Skeletal muscle satellite cell (primary cell): ENCODE results near the gene MRTFB.
A peak's percentile ranks its signal among the peaks of the same experiment; 100 is the strongest.

Experiments
- H3K27me3 ChIP-seq: 2 replicates; pipeline ENCODE4 v1.7.0; 2013; ENCODE audit warnings: low read length; ENCODE audit not compliant: control insufficient read depth, insufficient read depth
- H3K36me3 ChIP-seq: 2 replicates; pipeline ENCODE4 v1.7.0; 2013; ENCODE audit warnings: mild to moderate bottlenecking, control low read depth, low read length; ENCODE audit not compliant: insufficient read depth
- H3K4me1 ChIP-seq: 2 replicates; pipeline ENCODE4 v1.7.0; 2013; ENCODE audit warnings: low read length; ENCODE audit not compliant: control insufficient read depth, insufficient read depth
- H3K4me2 ChIP-seq: 2 replicates; pipeline ENCODE4 v1.7.0; 2013; ENCODE audit warnings: mild to moderate bottlenecking, low read length
- H3K4me3 ChIP-seq: 2 replicates; pipeline ENCODE4 v1.7.0; 2013; ENCODE audit warnings: low read length
- H3K9ac ChIP-seq: 2 replicates; pipeline ENCODE4 v1.7.0; 2013; ENCODE audit warnings: mild to moderate bottlenecking, low read depth, low read length, moderate library complexity
- H3K9me3 ChIP-seq: replicated peaks from 2 replicates; pipeline ENCODE4 v1.7.0; 2013; ENCODE audit warnings: mild to moderate bottlenecking, control low read depth, low read length

MRTFB gene

GRCh38 chr16:14089283-14089823 lies 18.2 kb downstream of the MRTFB start:
- no peak overlapping the region for H3K9ac ChIP-seq
- no peak overlapping the region for H3K4me2 ChIP-seq
- H3K4me1 ChIP-seq, result no peaks in the 10 kb centered on the region
- H3K4me3 ChIP-seq, result no peak overlapping the region
- no peaks in the 10 kb centered on the region for H3K9me3 ChIP-seq
- no peaks in the 10 kb centered on the region for H3K27me3 ChIP-seq
- H3K36me3 ChIP-seq, result no peaks in the 10 kb centered on the region

- Histone ChIP-seq H3K9me3 (no peaks in the 10 kb centered on the region), H3K4me3 (no peak overlapping the region), H3K4me1 (no peaks in the 10 kb centered on the region), H3K36me3 (no peaks in the 10 kb centered on the region), H3K9ac (no peak overlapping the region), H3K4me2 (no peak overlapping the region), H3K27me3 (no peaks in the 10 kb centered on the region)
Measured at GRCh38 chr16:14092561-14092960, 21.4 kb downstream of the MRTFB start.

GRCh38 chr16:14095883-14096551 lies 24.9 kb downstream of the MRTFB start:
- Histone ChIP-seq H3K4me1 (no peaks in the 10 kb centered on the region), H3K4me3 (no peak overlapping the region), H3K36me3 (no peaks in the 10 kb centered on the region), H3K27me3 (no peaks in the 10 kb centered on the region), H3K4me2 (no peak overlapping the region), H3K9me3 (no peaks in the 10 kb centered on the region), H3K9ac (no peak overlapping the region)

GRCh38 chr16:14097182-14097959 lies 26.3 kb downstream of the MRTFB start:
- H3K9me3 ChIP-seq, result no peaks in the 10 kb centered on the region
- no peak overlapping the region for H3K4me3 ChIP-seq
- no peak overlapping the region for H3K4me2 ChIP-seq
- no peak overlapping the region for H3K9ac ChIP-seq
- H3K36me3 ChIP-seq, result no peaks in the 10 kb centered on the region
- no peaks in the 10 kb centered on the region for H3K27me3 ChIP-seq
- H3K4me1 ChIP-seq, result no peaks in the 10 kb centered on the region

- H3K4me3 ChIP-seq, result no peak overlapping the region
- no peaks in the 10 kb centered on the region for H3K4me1 ChIP-seq
- H3K9ac ChIP-seq, result no peak overlapping the region
- H3K9me3 ChIP-seq, result no peaks in the 10 kb centered on the region
- no peaks in the 10 kb centered on the region for H3K27me3 ChIP-seq
- no peak overlapping the region for H3K4me2 ChIP-seq
- no peaks in the 10 kb centered on the region for H3K36me3 ChIP-seq
Measured at GRCh38 chr16:14098081-14098480, 27.0 kb downstream of the MRTFB start.

GRCh38 chr16:14100825-14101224 lies 29.7 kb downstream of the MRTFB start:
- H3K4me3 ChIP-seq, result no peak overlapping the region
- no peaks in the 10 kb centered on the region for H3K9me3 ChIP-seq
- no peaks in the 10 kb centered on the region for H3K27me3 ChIP-seq
- no peak overlapping the region for H3K9ac ChIP-seq
- H3K4me1 ChIP-seq, result no peaks in the 10 kb centered on the region
- H3K4me2 ChIP-seq, result no peak overlapping the region
- no peaks in the 10 kb centered on the region for H3K36me3 ChIP-seq

GRCh38 chr16:14101415-14101814 lies 30.3 kb downstream of the MRTFB start:
- Histone ChIP-seq H3K9ac (no peak overlapping the region), H3K4me2 (no peak overlapping the region), H3K27me3 (no peaks in the 10 kb centered on the region), H3K4me1 (peaks cover 5% of the 10 kb centered on the region), H3K4me3 (no peak overlapping the region), H3K9me3 (no peaks in the 10 kb centered on the region), H3K36me3 (no peaks in the 10 kb centered on the region)

- Histone ChIP-seq H3K4me3 (no peak overlapping the region), H3K4me1 (peaks cover 11% of the 10 kb centered on the region), H3K9ac (no peak overlapping the region), H3K27me3 (no peaks in the 10 kb centered on the region), H3K9me3 (no peaks in the 10 kb centered on the region), H3K4me2 (no peak overlapping the region), H3K36me3 (no peaks in the 10 kb centered on the region)
Measured at GRCh38 chr16:14102925-14103720, 32.0 kb downstream of the MRTFB start.

GRCh38 chr16:14104066-14104465 lies 32.9 kb downstream of the MRTFB start:
- Histone ChIP-seq H3K9ac (no peak overlapping the region), H3K9me3 (no peaks in the 10 kb centered on the region), H3K36me3 (no peaks in the 10 kb centered on the region), H3K4me2 (no peak overlapping the region), H3K27me3 (no peaks in the 10 kb centered on the region), H3K4me1 (peaks cover 11% of the 10 kb centered on the region), H3K4me3 (no peak overlapping the region)

GRCh38 chr16:14105760-14106375 lies 34.7 kb downstream of the MRTFB start:
- Histone ChIP-seq H3K4me3 (no peak overlapping the region), H3K4me1 (peaks cover 17% of the 10 kb centered on the region), H3K9ac (no peak overlapping the region), H3K9me3 (no peaks in the 10 kb centered on the region), H3K36me3 (no peaks in the 10 kb centered on the region), H3K27me3 (no peaks in the 10 kb centered on the region), H3K4me2 (peak overlapping the region; percentile 5)

- Histone ChIP-seq H3K4me3 (no peak overlapping the region), H3K4me1 (peaks cover 22% of the 10 kb centered on the region), H3K27me3 (no peaks in the 10 kb centered on the region), H3K9ac (no peak overlapping the region), H3K36me3 (no peaks in the 10 kb centered on the region), H3K4me2 (peak overlapping the region; percentile 5), H3K9me3 (no peaks in the 10 kb centered on the region)
Measured at GRCh38 chr16:14106457-14106856, 35.3 kb downstream of the MRTFB start.
